Inferior parietal cortex (tissue), 1 donor: ENCODE data around the gene TMEM125.

Experiments
- DNase-seq: peaks from one replicate; pipeline ENCODE4 v3.0.0-alpha.2; 2016; ENCODE audit errors: extremely low spot score

TMEM125 gene

GRCh38 chr1:43269627-43270375 is at the start of gene TMEM125:
TMEM125 (plus strand) TSS chr1:43269983; CDS start chr1:43272723, 2,740 bp downstream.
- no peak for DNase-seq

- DNase-seq: no peak
Measured at GRCh38 chr1:43220905-43221778, 48.6 kb upstream of the TMEM125 start.

GRCh38 chr1:43221797-43222196 is 48.0 kb upstream of the TMEM125 start:
- no peak for DNase-seq

- DNase-seq: no peak
Measured at GRCh38 chr1:43222879-43223278, 46.9 kb upstream of the TMEM125 start.

- DNase-seq: no peak
Measured at GRCh38 chr1:43225168-43225567, 44.6 kb upstream of the TMEM125 start.

GRCh38 chr1:43227143-43227764 is 42.5 kb upstream of the TMEM125 start:
- peak; percentile 94 for DNase-seq

GRCh38 chr1:43229826-43230780 is 39.7 kb upstream of the TMEM125 start:
- DNase-seq: no peak

- DNase-seq: no peak
Measured at GRCh38 chr1:43232074-43232473, 37.7 kb upstream of the TMEM125 start.

GRCh38 chr1:43232482-43232881 is 37.3 kb upstream of the TMEM125 start:
- DNase-seq: peak; percentile 61

- DNase-seq: no peak
Measured at GRCh38 chr1:43233631-43234030, 36.2 kb upstream of the TMEM125 start.

GRCh38 chr1:43234267-43234666 is 35.5 kb upstream of the TMEM125 start:
- no peak for DNase-seq

- DNase-seq: no peak
Measured at GRCh38 chr1:43235040-43235439, 34.7 kb upstream of the TMEM125 start.

- DNase-seq: no peak
Measured at GRCh38 chr1:43235451-43236121, 34.2 kb upstream of the TMEM125 start.

GRCh38 chr1:43237121-43237520 is 32.7 kb upstream of the TMEM125 start:
- no peak for DNase-seq

GRCh38 chr1:43238085-43238484 is 31.7 kb upstream of the TMEM125 start:
- DNase-seq: peak; percentile 88

- DNase-seq: no peak
Measured at GRCh38 chr1:43238991-43239469, 30.8 kb upstream of the TMEM125 start.

- DNase-seq: no peak
Measured at GRCh38 chr1:43239484-43239883, 30.3 kb upstream of the TMEM125 start.

- no peak for DNase-seq
Measured at GRCh38 chr1:43241413-43241836, 28.4 kb upstream of the TMEM125 start.

- DNase-seq: no peak
Measured at GRCh38 chr1:43243299-43243698, 26.5 kb upstream of the TMEM125 start.

- DNase-seq: no peak
Measured at GRCh38 chr1:43246466-43247213, 23.1 kb upstream of the TMEM125 start.
